ENCODE results near the gene SYNGR4. TPM values are rescaled to one million over a fixed set of nuclear protein-coding genes. Genes with fewer than 3 reads are reported as not detected.

The SYNGR4 gene
- total RNA-seq, 1 experiment from 2014 or later, result 0.49 TPM

GRCh38 chr19:48398375-48399235, 34.4 kb downstream of the SYNGR4 start (continued):
- TF ChIP-seq, protein P1, sequence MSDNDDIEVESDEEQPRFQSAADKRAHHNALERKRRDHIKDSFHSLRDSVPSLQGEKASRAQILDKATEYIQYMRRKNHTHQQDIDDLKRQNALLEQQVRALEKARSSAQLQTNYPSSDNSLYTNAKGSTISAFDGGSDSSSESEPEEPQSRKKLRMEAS (IDR thresholded peaks at IDR 0.05), result peak; percentile 98
- no peak for TF ChIP-seq EZH2 (IDR thresholded peaks at IDR 0.05)
- TF ChIP-seq SP1 (IDR thresholded peaks at IDR 0.05; ENCODE audit: low read depth), result no peak
- TF ChIP-seq YY1 (IDR thresholded peaks at IDR 0.05; ENCODE audit: extremely low read depth, insufficient replicate concordance, low read depth, low read length), result no peak
- no peak for TF ChIP-seq CBX3 (IDR thresholded peaks at IDR 0.05; ENCODE audit: low read depth)

GRCh38 chr19:48400018-48400742, 36.0 kb downstream of the SYNGR4 start:
- ChIA-PET CTCF (interaction anchor here (1.0 to 2.0 kb wide), 4 partner anchors 9 to 67 kb away, joined by 3 to 18 read pairs (median 3); partner anchors contain the start of gene KDELR1), RAD21 (ENCODE audit: low non-redundant PET in 1 of 2, low total read pairs in 2 of 2, uncharacterized antibody in 2 of 2, unreplicated experiment in 2 of 2) (no interaction called here), POLR2A (interaction anchor here (0.6 to 2.4 kb wide), 11 partner anchors 9 to 219 kb away, joined by 3 to 10 read pairs (median 4); partner anchors contain the start of genes KDELR1, RPL18, SPHK2 and SYNGR4)
- intact Hi-C loops (cut with micrococcal nuclease), result loop anchor here (2.0 kb wide), 1 partner anchor 15 kb away; no protein-coding TSS in a partner anchor
- peak; percentile 54 for DNase-seq (ENCODE audit: low read depth, low spot score)
- peak overlapping the region; percentile 75 to 87 for H3K4me3 ChIP-seq (replicated peaks in 1 of 2; ENCODE audit: low read depth in 1 of 2, low read length in 2 of 2)
- no peak overlapping the region for H2AFZ ChIP-seq (ENCODE audit: low read depth, low read length, poor library complexity, severe bottlenecking)
- H3K4me1 ChIP-seq (ENCODE audit: control insufficient read depth in 1 of 2, insufficient read depth in 2 of 2, low read length in 2 of 2), result peaks cover 19 to 50% of the 10 kb centered on the region in 2 experiments
- H3K4me2 ChIP-seq (ENCODE audit: low read length), result peak overlapping the region; percentile 76
- no peaks in the 10 kb centered on the region for H3K9me2 ChIP-seq (ENCODE audit: insufficient read depth)
- H3K27me3 ChIP-seq (ENCODE audit: insufficient read depth, low read length), result no peaks in the 10 kb centered on the region
- peaks cover 0 to under 1% of the 10 kb centered on the region in 2 experiments; a peak in 1 of 4 replicates for H3K36me3 ChIP-seq (ENCODE audit: control insufficient read depth in 1 of 2, insufficient read depth in 2 of 2, low read length in 2 of 2)
- no peaks in the 10 kb centered on the region for H4K20me1 ChIP-seq (ENCODE audit: insufficient read depth)
- peak; percentile 60 for ATAC-seq
- TSS peak; percentile 15 for BruUV-seq (replicated peaks)
- TF ChIP-seq POLR2AphosphoS5 (IDR thresholded peaks at IDR 0.05; ENCODE audit: low read depth, low read length), result peak; percentile 62; the same call in 1 of the 2 replicates
- TF ChIP-seq EGR1 (IDR thresholded peaks at IDR 0.05; ENCODE audit: low read depth), result no peak
- peak overlapping the region; percentile 94 for H3K9ac ChIP-seq (ENCODE audit: low read length)
- peaks cover 48% of the 10 kb centered on the region for H3K79me2 ChIP-seq (ENCODE audit: insufficient read depth, low read length)
- peak overlapping the region; percentile 96 for H3K27ac ChIP-seq (ENCODE audit: low read depth, low read length)
- H3K9me3 ChIP-seq (ENCODE audit: control insufficient read depth in 1 of 2, insufficient read depth in 1 of 2, low read depth in 1 of 2, low read length in 2 of 2), result no peaks in the 10 kb centered on the region
